K562 (cell line): ENCODE data around the gene SEC31A. TPM values are rescaled to one million over a fixed set of nuclear protein-coding genes. Genes with fewer than 3 reads are reported as not detected.

ENCODE experiments used
- ATAC-seq: fragments of 200-7000 bp; cut with Tn5 transposase; 3 replicates; pipeline ENCODE4 v1.9.1; 2020; ENCODE audit warnings: moderate library complexity
- BruUV-seq: library from RNA; stranded (reverse); fragments of 400-500 nt; replicated peaks from 2 replicates; lab custom pipeline; 2021; lab: Mats Ljungman, UMichigan
- CTCF ChIA-PET: fragments of 300-600 bp; formaldehyde crosslinking; extraction: SDS; loops from one replicate; lab custom pipeline; 2021; ENCODE audit warnings: low intra/inter-chr PET ratio; lab: Yijun Ruan, JAX
- POLR2A ChIA-PET: fragments of 300-600, 350-650 bp; sonication (Branson Sonifier 250); formaldehyde crosslinking; extraction: SDS; loops from one replicate; lab custom pipeline; 2021; ENCODE audit warnings: antibody characterized with exemption, inconsistent platforms; lab: Yijun Ruan, JAX
- DNase-seq, 4 experiments: peaks; one replicate each; pipeline versions ENCODE4 v3.0.0 to v3.0.0-alpha.2; 2011 to 2018; ENCODE audit warnings: low spot score in 3 of 4, mixed read lengths in 3 of 4; ENCODE audit errors: extremely low read depth in 1 of 4
- FAIRE-seq: peaks from 2 replicates; lab custom pipeline; 2011; peaks lifted over from hg19 to GRCh38; lab: Jason Lieb, UNC
- H2AFZ ChIP-seq: 2 replicates; pipeline ENCODE4 v1.6.0; 2011; ENCODE audit warnings: low read depth, low read length, control low read depth, inconsistent platforms
- H3K27ac ChIP-seq: fragments of 200-600 bp; 3 replicates; pipeline ENCODE4 v1.8.0; 2011; ENCODE audit warnings: low read depth, mild to moderate bottlenecking, control low read depth, inconsistent platforms, low read length, moderate library complexity, mixed read lengths; ENCODE audit errors: extremely low read depth
- H3K27me3 ChIP-seq, 2 experiments: fragments of 300-600 bp in 1 of 2; 2 replicates in 1 of 2; 3 replicates in 1 of 2; pipeline versions ENCODE4 v1.6.0 to v1.8.0; 2011; ENCODE audit warnings: inconsistent platforms in 2 of 2, low read length in 2 of 2, mild to moderate bottlenecking in 1 of 2, mixed read lengths in 1 of 2, moderate library complexity in 1 of 2; ENCODE audit not compliant: control insufficient read depth in 2 of 2, insufficient read depth in 2 of 2
- H3K36me3 ChIP-seq: fragments of 300-600 bp; 3 replicates; pipeline ENCODE4 v1.8.0; 2011; ENCODE audit warnings: mild to moderate bottlenecking, low read length, inconsistent platforms; ENCODE audit not compliant: control insufficient read depth, insufficient read depth
- H3K4me1 ChIP-seq, 2 experiments: fragments of 200-600 bp in 1 of 2; replicated peaks in 1 of 2; 2 replicates in 1 of 2; 3 replicates in 1 of 2; pipeline versions ENCODE4 v1.5.1 to v1.8.0; 2011; ENCODE audit warnings: inconsistent platforms in 2 of 2, low read length in 2 of 2, mild to moderate bottlenecking in 1 of 2, mixed read lengths in 1 of 2, moderate library complexity in 1 of 2; ENCODE audit not compliant: control insufficient read depth in 2 of 2, insufficient read depth in 2 of 2
- H3K4me2 ChIP-seq: 2 replicates; pipeline ENCODE4 v1.6.1; 2011; ENCODE audit warnings: low read length, control low read depth, inconsistent platforms, mixed read lengths; ENCODE audit not compliant: insufficient read depth
- H3K4me3 ChIP-seq: fragments of 200-600 bp; sonication (generic), shearing (Covaris generic); 2 replicates; pipeline ENCODE4 v1.5.1; 2016; ENCODE audit warnings: control low read depth, inconsistent platforms
- H3K79me2 ChIP-seq: fragments of 200-600 bp; 3 replicates; pipeline ENCODE4 v1.8.0; 2011; ENCODE audit warnings: low read length, inconsistent platforms; ENCODE audit not compliant: control insufficient read depth, insufficient read depth
- H3K9ac ChIP-seq, 2 experiments: 2 replicates each; pipeline versions ENCODE4 v1.6.0 to v1.6.1; 2011; ENCODE audit warnings: low read depth in 2 of 2, low read length in 2 of 2, control low read depth in 1 of 2, inconsistent platforms in 1 of 2, mild to moderate bottlenecking in 1 of 2, mixed read lengths in 1 of 2; ENCODE audit not compliant: insufficient read depth in 1 of 2
- H3K9me1 ChIP-seq: one replicate; pipeline ENCODE4 v1.6.0; 2011; ENCODE audit warnings: inconsistent platforms, mild to moderate bottlenecking, low read length, moderate library complexity; ENCODE audit not compliant: control insufficient read depth, insufficient read depth
- H3K9me3 ChIP-seq: replicated peaks from 2 replicates; pipeline ENCODE4 v1.5.1; 2011; ENCODE audit warnings: low read depth, low read length, inconsistent platforms; ENCODE audit not compliant: control insufficient read depth, insufficient read depth
- H4K20me1 ChIP-seq: replicated peaks from 2 replicates; pipeline ENCODE4 v1.6.1; 2011; ENCODE audit warnings: low read length, inconsistent platforms, mixed read lengths; ENCODE audit not compliant: control insufficient read depth, insufficient read depth
- KDM5B ChIP-seq: fragments of 200-600 bp; sonication (generic); IDR thresholded peaks from 2 replicates; pipeline ENCODE4 v1.6.1; 2012; ENCODE audit warnings: low read depth, mild to moderate bottlenecking, moderate library complexity, low read length, control low read depth, inconsistent platforms; ENCODE audit not compliant: insufficient replicate concordance
- PPARD ChIP-seq: fragments of 250-450 bp; sonication (Bioruptor Pico); IDR thresholded peaks from 2 replicates; pipeline ENCODE4 v1.8.0; 2022; ENCODE audit warnings: inconsistent platforms, mild to moderate bottlenecking, moderate library complexity
- RBM14 ChIP-seq: fragments of 200-400 bp; formaldehyde crosslinking; IDR thresholded peaks from 2 replicates; pipeline ENCODE4 v1.6.1; 2018; ENCODE audit warnings: low read depth, mild to moderate bottlenecking, low read length, moderate library complexity, borderline replicate concordance; ENCODE audit not compliant: insufficient read depth
- SAFB2 ChIP-seq: fragments of 200-400 bp; formaldehyde crosslinking; IDR thresholded peaks from 2 replicates; pipeline ENCODE4 v1.6.1; 2018; ENCODE audit warnings: borderline replicate concordance, low read length, low read depth, moderate library complexity; ENCODE audit not compliant: severe bottlenecking
- ZC3H8 ChIP-seq: fragments of 450-650 bp; IDR thresholded peaks from 2 replicates; pipeline ENCODE4 v1.6.1; 2017
- ZNF507 ChIP-seq: conservative IDR thresholded peaks from 2 replicates; pipeline ENCODE4 v1.6.1; 2017; ENCODE audit warnings: missing genetic modification characterization, missing compliant biosample characterization
- ZNF830 ChIP-seq: fragments of 250-450 bp; sonication (Bioruptor Pico); IDR thresholded peaks from 2 replicates; pipeline ENCODE4 v1.5.0; 2021; ENCODE audit warnings: mild to moderate bottlenecking
- in situ Hi-C: fragments of 300-500 bp; cut with MboI; formaldehyde crosslinking; loops from 4 replicates; pipeline ENCODE4 v1.15.0; 2018; ENCODE audit warnings: inconsistent platforms, mixed read lengths
- intact Hi-C: fragments of 100-400 bp; cut with micrococcal nuclease; formaldehyde crosslinking; loops from 2 replicates; pipeline ENCODE4 v1.14.2; 2022
- polyA plus RNA-seq, 8 experiments: library from polyadenylated mRNA; depleted of rRNA in 4 of 8; stranded (reverse) in 5 of 8; unstranded in 3 of 8; fragments of >200 nt; fragmentation: Nextera tagmentation in 2 of 8; fragmentation: Illumina TruSeq in 1 of 8; extraction: Ambion mirVana in 2 of 8; extraction: Trizol in 1 of 8; gene quantifications; 2 replicates each; pipeline versions ENCODE4 v1.2.1 to v1.2.3, GENCODE V29; 2011 to 2014; ENCODE audit warnings: inconsistent platforms in 1 of 8, missing spikeins in 1 of 8
- total RNA-seq, 7 experiments: library from RNA; depleted of rRNA in 6 of 7; stranded (reverse); fragments of >200 nt in 6 of 7; fragmentation: Illumina TruSeq in 2 of 7; extraction: Trizol in 2 of 7; gene quantifications; 2 replicates each; pipeline versions ENCODE4 v1.2.1 to v1.2.3, GENCODE V29; 2011 to 2021; ENCODE audit warnings: low replicate concordance in 1 of 7
- TF ChIP-seq, protein P1 (sequence below): sonication (generic); formaldehyde crosslinking; IDR thresholded peaks from 2 replicates; pipeline ENCODE4 v1.8.1; 2023; ENCODE audit warnings: mild to moderate bottlenecking, missing genetic modification reagents

SEC31A gene
- total and polyA plus RNA-seq, 9 of the 15 experiments (the other 6 are each of a cell fraction or from before 2014, with no cell fraction given): 78.9 to 241 (median 173) TPM

GRCh38 chr4:82809619-82810018 is 81.3 kb downstream of the SEC31A start:
- no TSS peak for BruUV-seq

More at GRCh38 chr4:82809619-82810018, 81.3 kb downstream of the SEC31A start:
- H3K4me3 ChIP-seq: no peak overlapping the region
- H3K4me1 ChIP-seq: no peaks in the 10 kb centered on the region
- no peak overlapping the region for H3K4me2 ChIP-seq
- no peak for ATAC-seq
- no peak for FAIRE-seq
- ChIA-PET CTCF (no interaction called here), POLR2A (no interaction called here)
- TF ChIP-seq, protein P1, sequence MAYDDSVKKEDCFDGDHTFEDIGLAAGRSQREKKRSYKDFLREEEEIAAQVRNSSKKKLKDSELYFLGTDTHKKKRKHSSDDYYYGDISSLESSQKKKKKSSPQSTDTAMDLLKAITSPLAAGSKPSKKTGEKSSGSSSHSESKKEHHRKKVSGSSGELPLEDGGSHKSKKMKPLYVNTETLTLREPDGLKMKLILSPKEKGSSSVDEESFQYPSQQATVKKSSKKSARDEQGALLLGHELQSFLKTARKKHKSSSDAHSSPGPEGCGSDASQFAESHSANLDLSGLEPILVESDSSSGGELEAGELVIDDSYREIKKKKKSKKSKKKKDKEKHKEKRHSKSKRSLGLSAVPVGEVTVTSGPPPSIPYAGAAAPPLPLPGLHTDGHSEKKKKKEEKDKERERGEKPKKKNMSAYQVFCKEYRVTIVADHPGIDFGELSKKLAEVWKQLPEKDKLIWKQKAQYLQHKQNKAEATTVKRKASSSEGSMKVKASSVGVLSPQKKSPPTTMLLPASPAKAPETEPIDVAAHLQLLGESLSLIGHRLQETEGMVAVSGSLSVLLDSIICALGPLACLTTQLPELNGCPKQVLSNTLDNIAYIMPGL: no peak
- no peak for TF ChIP-seq RBM14
- no peak for TF ChIP-seq KDM5B
- no peak for TF ChIP-seq ZC3H8
- TF ChIP-seq PPARD (CRISPR knock-in tag): no peak
- TF ChIP-seq ZNF830: no peak
- no peak for TF ChIP-seq ZNF507
- no peak for TF ChIP-seq SAFB2
- H3K36me3 ChIP-seq: no peaks in the 10 kb centered on the region
- no peaks in the 10 kb centered on the region; the same call in 1 of the 2 replicates for H4K20me1 ChIP-seq
- no peak overlapping the region for H3K9ac ChIP-seq
- in situ Hi-C loops: no loop called here
- H3K79me2 ChIP-seq: no peaks in the 10 kb centered on the region
- H3K27me3 ChIP-seq: no peaks in the 10 kb centered on the region; a peak in 2 of 5 replicates
- H3K27ac ChIP-seq: no peak overlapping the region
- H2AFZ ChIP-seq: no peak overlapping the region
- intact Hi-C loops: no loop called here
- H3K9me3 ChIP-seq: no peaks in the 10 kb centered on the region
- H3K9me1 ChIP-seq: no peaks in the 10 kb centered on the region
- no peak for DNase-seq
